Measurements from ENCODE around the gene OTULIN. TPM values are rescaled to one million over a fixed set of nuclear protein-coding genes. Genes with fewer than 3 reads are reported as not detected.

The OTULIN gene
- total and polyA plus RNA-seq, 4 donors: 8.6 to 60.4 (median 30.6) TPM

DNA sequence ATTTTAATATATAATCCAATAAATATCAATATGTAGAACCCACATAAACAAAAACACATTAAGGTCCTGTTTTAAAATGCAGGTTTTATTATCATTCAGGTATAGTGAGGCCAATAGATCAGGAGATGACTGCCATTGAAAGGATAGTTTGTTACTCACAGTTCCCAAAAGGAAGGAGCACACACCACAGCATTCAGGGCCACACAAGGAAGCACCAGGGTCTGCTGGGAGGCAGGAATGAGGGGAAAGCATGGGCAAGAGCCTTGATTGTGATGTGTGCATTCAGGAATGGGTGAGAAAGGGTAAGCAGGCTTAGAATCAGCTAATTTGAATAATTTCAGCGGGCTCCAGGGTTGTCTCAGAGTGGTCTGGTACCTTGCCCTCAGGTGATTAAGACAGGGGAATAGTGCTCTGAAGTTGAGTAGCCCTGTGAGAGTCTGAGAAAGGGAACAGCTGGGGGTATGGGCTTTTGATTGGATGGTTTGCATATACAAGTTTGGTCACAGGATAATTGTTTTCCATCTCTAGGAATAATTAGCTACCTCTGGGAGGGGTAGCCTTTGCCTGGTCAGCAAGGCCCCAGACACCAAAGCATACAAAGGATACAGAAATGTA is 19.8 kb upstream of the OTULIN start:
- intact Hi-C loops (cut with DNase I): loop anchor here (5.0 to 10.0 kb wide), 4 partner anchors 150 to 660 kb away; no protein-coding TSS in a partner anchor

DNA sequence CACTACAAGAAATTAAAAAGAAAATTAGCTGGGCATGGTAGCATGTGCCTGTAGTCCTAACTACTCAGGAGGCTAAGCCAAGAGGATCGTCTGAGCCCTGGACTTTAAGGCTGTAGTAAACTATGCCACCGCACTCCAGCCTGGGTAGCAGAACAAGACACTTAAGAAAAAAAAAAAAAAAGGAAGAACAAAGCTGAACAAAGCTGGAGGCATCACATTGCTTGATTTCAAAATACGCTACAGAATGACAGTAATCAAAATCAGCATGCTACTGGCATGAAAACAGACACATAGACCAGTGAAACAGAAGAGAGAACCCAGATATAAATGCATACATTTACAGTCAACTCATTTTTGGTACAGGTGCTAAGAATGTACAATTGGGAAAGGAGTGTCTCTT is 14.5 kb upstream of the OTULIN start:
- Histone ChIP-seq H3K4me3 (ENCODE audit: low read length in 2 of 2) (no peak overlapping the region), H3K27ac (ENCODE audit: low read depth in 1 of 2, low read length in 2 of 2) (no peak overlapping the region), H3K36me3 (ENCODE audit: control insufficient read depth in 1 of 2, insufficient read depth in 2 of 2, low read length in 1 of 2) (no peaks in the 10 kb centered on the region), H3K27me3 (ENCODE audit: control insufficient read depth in 1 of 2, insufficient read depth in 2 of 2, low read length in 1 of 2) (no peaks in the 10 kb centered on the region), H3K9me3 (ENCODE audit: control insufficient read depth, low read length) (no peaks in the 10 kb centered on the region), H3K4me1 (ENCODE audit: control insufficient read depth in 1 of 2, insufficient read depth in 2 of 2, low read length in 2 of 2) (no peaks in the 10 kb centered on the region)
- ATAC-seq (ENCODE audit: low FRiP score) (no peak), DNase-seq (no peak)
- 84 to 85% methylated on average over 3 of the region's 3 CpGs for WGBS, 2 donors
- intact Hi-C loops (cut with DNase I): no loop called here

More for the DNA sequence above, 19.8 kb upstream of the OTULIN start:
- ATAC-seq (ENCODE audit: low FRiP score) (no peak), DNase-seq (no peak)
- H3K27me3 ChIP-seq (ENCODE audit: control insufficient read depth in 1 of 2, insufficient read depth in 2 of 2, low read length in 1 of 2): no peaks in the 10 kb centered on the region
- no peak overlapping the region for H3K27ac ChIP-seq (ENCODE audit: low read depth in 1 of 2, low read length in 2 of 2)
- no peaks in the 10 kb centered on the region for H3K4me1 ChIP-seq (ENCODE audit: control insufficient read depth in 1 of 2, insufficient read depth in 2 of 2, low read length in 2 of 2)
- no peaks in the 10 kb centered on the region for H3K9me3 ChIP-seq (ENCODE audit: control insufficient read depth, low read length)
- no peak overlapping the region for H3K4me3 ChIP-seq (ENCODE audit: low read length in 2 of 2)
- H3K36me3 ChIP-seq (ENCODE audit: control insufficient read depth in 1 of 2, insufficient read depth in 2 of 2, low read length in 1 of 2): no peaks in the 10 kb centered on the region
- WGBS, 2 donors: 84 to 86% methylated on average over 1 of the region's 1 CpG

DNA sequence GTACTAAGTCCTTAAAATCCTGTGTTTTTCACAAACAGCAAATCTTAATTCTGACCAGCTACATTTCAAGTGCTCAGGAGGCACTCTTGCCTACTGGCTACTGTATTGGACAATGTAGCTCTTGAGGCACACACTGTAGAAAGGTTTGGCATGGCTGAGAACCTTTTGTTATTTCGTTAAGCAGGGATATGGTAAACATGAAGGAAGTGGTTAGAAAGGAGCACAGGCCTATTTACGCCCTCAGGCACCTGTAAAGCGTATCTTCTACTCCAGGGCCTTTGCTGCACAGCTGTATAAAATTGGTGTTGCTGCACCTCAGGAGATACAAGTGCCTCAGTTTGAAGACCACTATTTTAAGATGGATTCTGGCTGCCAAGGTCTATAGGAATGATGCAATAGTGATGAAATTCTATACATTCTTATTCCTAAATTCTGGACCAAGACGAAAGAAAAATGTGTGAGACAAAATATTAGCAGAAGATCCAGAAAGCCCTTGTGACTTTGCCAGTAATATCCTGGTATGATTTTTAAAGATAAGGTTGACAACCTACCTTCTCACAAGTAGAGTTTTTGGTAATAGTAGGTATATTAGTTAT is 9.3 kb upstream of the OTULIN start:
- Histone ChIP-seq H3K9me3 (ENCODE audit: control insufficient read depth, low read length) (no peaks in the 10 kb centered on the region), H3K4me3 (ENCODE audit: low read length in 2 of 2) (no peak overlapping the region), H3K36me3 (ENCODE audit: control insufficient read depth in 1 of 2, insufficient read depth in 2 of 2, low read length in 1 of 2) (no peaks in the 10 kb centered on the region), H3K27me3 (ENCODE audit: control insufficient read depth in 1 of 2, insufficient read depth in 2 of 2, low read length in 1 of 2) (no peaks in the 10 kb centered on the region), H3K27ac (ENCODE audit: low read depth in 1 of 2, low read length in 2 of 2) (no peak overlapping the region), H3K4me1 (ENCODE audit: control insufficient read depth in 1 of 2, insufficient read depth in 2 of 2, low read length in 2 of 2) (no peaks in the 10 kb centered on the region)
- ATAC-seq (ENCODE audit: low FRiP score) (no peak), DNase-seq (no peak)
- intact Hi-C loops (cut with DNase I): no loop called here
- WGBS, 2 donors: 67% methylated on average over 4 of the region's 4 CpGs

DNA sequence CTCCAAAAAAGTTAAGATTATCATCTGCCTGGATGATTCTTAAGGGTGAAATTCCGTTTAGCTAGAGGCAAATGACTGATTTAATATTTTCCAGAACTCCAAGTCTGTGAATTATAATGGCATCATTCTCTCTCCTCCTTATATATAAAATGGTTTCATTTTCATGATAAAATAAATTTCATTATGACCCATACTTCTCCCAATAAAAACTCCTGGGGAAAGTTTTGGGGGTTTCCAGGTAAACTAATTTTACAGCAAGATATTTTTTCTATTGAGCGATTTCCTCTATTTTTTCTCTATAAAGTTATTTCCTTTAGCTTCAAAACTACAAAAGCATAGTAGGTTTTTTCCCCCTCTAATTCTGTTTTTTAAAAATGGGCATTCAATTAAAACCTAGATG is 7.6 kb upstream of the OTULIN start:
- Histone ChIP-seq H3K4me3 (ENCODE audit: low read length in 2 of 2) (no peak overlapping the region), H3K9me3 (ENCODE audit: control insufficient read depth, low read length) (no peaks in the 10 kb centered on the region), H3K27me3 (ENCODE audit: control insufficient read depth in 1 of 2, insufficient read depth in 2 of 2, low read length in 1 of 2) (no peaks in the 10 kb centered on the region), H3K27ac (ENCODE audit: low read depth in 1 of 2, low read length in 2 of 2) (no peak overlapping the region), H3K36me3 (ENCODE audit: control insufficient read depth in 1 of 2, insufficient read depth in 2 of 2, low read length in 1 of 2) (no peaks in the 10 kb centered on the region), H3K4me1 (ENCODE audit: control insufficient read depth in 1 of 2, insufficient read depth in 2 of 2, low read length in 2 of 2) (no peaks in the 10 kb centered on the region)
- ATAC-seq (ENCODE audit: low FRiP score) (no peak), DNase-seq (no peak)
- WGBS, 2 donors: 46 to 67% methylated on average over 2 of the region's 2 CpGs
- intact Hi-C loops (cut with DNase I): no loop called here

DNA sequence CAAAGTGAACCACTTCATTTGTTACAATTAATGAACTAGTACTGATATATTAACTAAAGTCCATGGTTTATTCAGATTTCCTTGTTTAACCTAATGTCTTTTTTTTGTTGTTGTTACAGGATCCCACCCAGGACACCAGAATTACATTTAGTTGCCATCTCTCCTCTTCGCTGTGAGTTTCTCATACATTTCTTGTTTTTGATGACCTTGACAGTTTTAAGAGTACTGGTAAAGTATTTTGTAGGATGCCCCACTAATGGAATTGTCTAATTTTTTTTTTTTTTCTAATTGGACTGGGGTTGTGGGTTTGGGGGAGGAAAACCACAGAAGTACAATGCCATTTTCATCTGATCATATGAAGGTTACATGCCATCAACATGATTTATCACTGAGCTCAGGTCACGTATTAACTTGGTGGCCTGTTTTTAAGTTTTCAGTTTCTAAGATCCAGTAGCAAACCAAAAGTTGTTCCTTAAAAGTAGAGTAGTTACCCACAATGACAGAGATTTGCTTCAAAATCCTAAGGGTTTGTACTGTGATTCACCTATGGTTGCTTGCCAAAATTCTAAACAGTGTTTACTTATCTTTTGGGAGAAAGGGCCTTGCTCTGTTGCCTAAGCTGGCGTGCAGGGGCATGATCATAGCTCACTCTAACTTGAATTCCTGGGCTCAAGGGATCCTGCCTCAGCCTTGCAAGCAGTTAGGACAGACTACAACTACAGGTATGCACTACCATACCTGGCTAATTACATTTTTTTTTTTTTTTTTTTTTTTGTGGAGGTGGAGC is 4.5 kb upstream of the OTULIN start:
- Histone ChIP-seq H3K36me3 (ENCODE audit: control insufficient read depth in 1 of 2, insufficient read depth in 2 of 2, low read length in 1 of 2) (no peaks in the 10 kb centered on the region), H3K27me3 (ENCODE audit: control insufficient read depth in 1 of 2, insufficient read depth in 2 of 2, low read length in 1 of 2) (no peaks in the 10 kb centered on the region), H3K27ac (ENCODE audit: low read depth in 1 of 2, low read length in 2 of 2) (no peak overlapping the region), H3K4me3 (ENCODE audit: low read length in 2 of 2) (no peak overlapping the region), H3K9me3 (ENCODE audit: control insufficient read depth, low read length) (no peaks in the 10 kb centered on the region), H3K4me1 (ENCODE audit: control insufficient read depth in 1 of 2, insufficient read depth in 2 of 2, low read length in 2 of 2) (peaks cover 0 to 4% of the 10 kb centered on the region in 2 donors)
- DNase-seq (no peak), ATAC-seq (ENCODE audit: low FRiP score) (no peak)
- intact Hi-C loops (cut with DNase I): no loop called here
- 91 to 95% methylated on average over 3 of the region's 3 CpGs for WGBS, 2 donors

DNA sequence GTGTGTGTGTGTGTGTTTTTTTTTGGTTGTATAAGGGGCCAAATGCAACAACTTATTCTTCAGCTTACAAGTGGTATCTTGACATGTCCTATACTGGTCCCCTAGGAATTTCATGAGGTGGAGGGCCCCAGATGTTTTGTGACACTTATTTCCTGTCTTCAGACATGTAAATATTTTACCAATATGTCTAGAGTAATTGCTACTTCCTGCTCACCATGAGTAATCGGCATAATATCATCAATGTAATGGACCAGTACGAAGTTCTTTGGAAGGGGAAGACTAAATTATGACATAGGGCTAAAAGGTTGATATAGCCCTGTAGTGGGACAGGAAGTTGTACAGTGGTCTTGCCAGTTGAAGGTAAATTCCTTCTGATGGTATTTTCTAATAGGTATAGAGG is 3.7 kb upstream of the OTULIN start:
- Histone ChIP-seq H3K36me3 (ENCODE audit: control insufficient read depth in 1 of 2, insufficient read depth in 2 of 2, low read length in 1 of 2) (no peaks in the 10 kb centered on the region), H3K4me1 (ENCODE audit: control insufficient read depth in 1 of 2, insufficient read depth in 2 of 2, low read length in 2 of 2) (peaks cover 0 to 4% of the 10 kb centered on the region in 2 donors), H3K27me3 (ENCODE audit: control insufficient read depth in 1 of 2, insufficient read depth in 2 of 2, low read length in 1 of 2) (no peaks in the 10 kb centered on the region), H3K27ac (ENCODE audit: low read depth in 1 of 2, low read length in 2 of 2) (no peak overlapping the region), H3K9me3 (ENCODE audit: control insufficient read depth, low read length) (no peaks in the 10 kb centered on the region), H3K4me3 (ENCODE audit: low read length in 2 of 2) (no peak overlapping the region)
- intact Hi-C loops (cut with DNase I): no loop called here
- DNase-seq (no peak), ATAC-seq (ENCODE audit: low FRiP score) (no peak)
- WGBS, 2 donors: 82 to 86% methylated on average over 2 of the region's 2 CpGs

DNA sequence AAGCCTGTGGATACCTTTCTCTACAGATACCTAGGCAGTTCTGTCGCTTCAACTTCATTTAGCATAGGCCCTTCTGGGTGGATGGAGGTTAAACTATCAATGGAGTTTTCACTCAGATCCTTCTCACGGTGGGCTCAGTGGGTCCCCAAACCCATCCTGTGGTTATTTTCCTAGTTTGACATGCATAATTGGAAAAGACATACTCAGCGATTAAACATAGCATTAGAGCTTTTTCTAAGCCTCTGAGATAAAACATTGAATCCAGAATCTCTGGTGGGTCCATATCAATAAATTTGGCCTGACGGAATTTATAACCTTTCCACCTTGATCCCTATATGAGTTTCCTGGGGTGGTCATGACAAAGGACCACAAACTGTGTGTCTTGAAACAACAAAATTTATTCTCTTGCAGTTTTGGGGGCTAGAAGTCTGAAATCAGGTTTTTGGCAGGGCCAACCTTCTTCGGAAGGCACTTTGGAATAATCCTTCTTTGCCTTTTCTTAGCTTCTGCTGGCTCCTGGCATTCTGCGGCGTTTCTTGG is 1.7 kb upstream of the OTULIN start:
- ATAC-seq (ENCODE audit: low FRiP score) (no peak), DNase-seq (no peak)
- intact Hi-C loops (cut with DNase I): no loop called here
- H3K4me3 ChIP-seq (ENCODE audit: low read length in 2 of 2): no peak overlapping the region
- no peaks in the 10 kb centered on the region for H3K36me3 ChIP-seq (ENCODE audit: control insufficient read depth in 1 of 2, insufficient read depth in 2 of 2, low read length in 1 of 2)
- H3K27ac ChIP-seq (ENCODE audit: low read depth in 1 of 2, low read length in 2 of 2): no peak overlapping the region
- H3K4me1 ChIP-seq (ENCODE audit: control insufficient read depth in 1 of 2, insufficient read depth in 2 of 2, low read length in 2 of 2): peaks cover 1 to 4% of the 10 kb centered on the region in 2 donors
- WGBS, 2 donors: 92 to 93% methylated on average over 7 of the region's 7 CpGs
- H3K27me3 ChIP-seq (ENCODE audit: control insufficient read depth in 1 of 2, insufficient read depth in 2 of 2, low read length in 1 of 2): no peaks in the 10 kb centered on the region
- no peaks in the 10 kb centered on the region for H3K9me3 ChIP-seq (ENCODE audit: control insufficient read depth, low read length)

DNA sequence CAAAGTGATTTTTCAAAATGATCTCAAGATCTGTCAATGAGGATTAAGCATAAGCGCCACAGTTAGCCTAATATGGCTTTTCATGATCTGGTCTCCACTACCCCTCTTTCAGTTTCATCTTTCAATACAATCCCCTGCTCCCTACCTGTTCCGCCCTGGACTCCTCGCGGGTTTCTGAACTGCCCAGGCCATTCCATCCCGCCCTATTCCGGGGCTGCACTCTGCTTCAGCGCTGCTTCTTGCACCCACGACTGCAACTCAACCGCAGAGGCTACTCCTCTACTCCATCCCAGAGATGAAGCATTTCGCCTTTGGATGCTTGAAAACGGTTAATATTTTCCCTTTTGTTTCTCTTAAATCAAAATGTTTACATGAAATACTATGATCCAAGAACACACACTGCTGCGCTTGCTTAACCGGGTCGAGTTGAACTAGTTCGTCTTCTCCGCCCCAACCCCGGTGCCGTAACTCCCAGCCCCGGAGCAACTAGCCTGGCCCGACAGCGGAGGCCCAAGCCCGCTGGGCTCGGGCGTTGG is 716 bp upstream of the OTULIN start:
- DNase-seq: peak in 1 of 2 donors; percentile 49
- H3K4me1 ChIP-seq (ENCODE audit: control insufficient read depth in 1 of 2, insufficient read depth in 2 of 2, low read length in 2 of 2): peaks cover 1 to 4% of the 10 kb centered on the region in 2 donors
- peak overlapping the region; percentile 58 to 78 for H3K27ac ChIP-seq (ENCODE audit: low read depth in 1 of 2, low read length in 2 of 2)
- no peaks in the 10 kb centered on the region for H3K27me3 ChIP-seq (ENCODE audit: control insufficient read depth in 1 of 2, insufficient read depth in 2 of 2, low read length in 1 of 2)
- 1% methylated on average over 24 of the region's 24 CpGs for WGBS, 2 donors
- intact Hi-C loops (cut with DNase I): no loop called here
- H3K36me3 ChIP-seq (ENCODE audit: control insufficient read depth in 1 of 2, insufficient read depth in 2 of 2, low read length in 1 of 2): no peaks in the 10 kb centered on the region
- no peaks in the 10 kb centered on the region for H3K9me3 ChIP-seq (ENCODE audit: control insufficient read depth, low read length)
- peak overlapping the region; percentile 37 to 98 for H3K4me3 ChIP-seq (ENCODE audit: low read length in 2 of 2)
- ATAC-seq (ENCODE audit: low FRiP score): peak; percentile 58

Data from aorta (tissue), 5 donors.